Measurements from ENCODE around the gene MEIOB.
"Not testable (repeated sequence)": the region's sequence is repeated elsewhere in the genome, so short reads cannot be mapped to it uniquely, and the experiment has no call there.

Gene MEIOB

DNA sequence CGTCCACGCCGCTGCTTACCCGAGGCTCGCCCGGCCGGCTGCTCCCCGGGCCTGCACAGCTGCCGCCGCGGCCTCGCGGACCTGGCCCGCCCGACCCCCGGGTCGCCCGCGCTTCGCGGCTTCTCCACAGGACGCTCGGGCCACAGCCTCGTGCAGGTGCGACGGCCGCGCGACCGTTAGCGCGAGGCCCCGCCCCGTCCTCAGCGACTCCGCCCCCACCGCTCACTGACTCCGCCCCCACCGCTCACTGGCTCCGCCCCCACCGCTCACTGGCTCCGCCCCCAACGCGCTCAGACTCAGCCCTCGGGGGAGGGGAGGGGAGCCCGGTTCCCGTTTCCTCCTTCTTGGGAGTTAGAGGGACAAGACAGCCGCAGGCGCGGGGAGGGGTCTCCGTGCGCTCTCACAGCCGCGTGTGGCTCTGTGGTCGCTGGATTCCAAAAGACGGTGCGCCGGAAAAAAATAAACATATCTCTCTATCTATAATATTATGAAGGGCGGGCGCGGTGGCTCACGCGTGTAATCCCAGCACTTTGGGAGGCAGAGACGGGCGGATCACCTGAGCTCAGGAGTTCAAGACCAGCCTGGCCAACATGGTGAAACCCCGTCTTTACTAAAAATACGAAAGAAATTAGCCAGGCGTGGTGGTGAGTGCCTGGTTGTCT is at the start of gene MEIOB:
TSS of gene MEIOB (minus strand) at position 191 of the 662 bp plus-strand sequence. CDS start 3,989 bp downstream, outside the sequence.
- DNase-seq = peak; percentile 10

DNA sequence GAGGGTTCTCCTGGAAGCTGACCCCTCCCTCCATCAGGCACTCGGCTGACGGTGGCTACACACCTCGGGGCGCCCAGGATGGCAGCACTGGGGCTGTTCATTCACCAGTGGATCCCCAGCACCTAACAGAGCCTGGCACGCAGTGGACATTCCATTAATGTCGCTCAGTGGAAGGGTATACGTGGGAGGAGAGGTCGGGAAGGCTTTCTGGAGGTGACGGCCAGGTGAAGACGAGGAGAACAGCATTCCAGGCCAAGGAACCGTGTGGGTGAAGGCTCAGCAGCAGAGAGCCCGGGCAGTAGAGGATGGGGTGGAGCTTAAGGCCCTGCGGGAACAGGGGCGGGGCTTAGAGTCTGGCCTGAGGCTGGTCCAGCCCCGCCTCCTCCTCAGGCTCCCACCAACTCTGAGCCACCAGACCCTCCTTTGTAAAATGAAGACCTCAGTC is 48.8 kb upstream of the MEIOB start:
- DNase-seq = no peak

GRCh38 chr16:1920122-1920521 is 48.2 kb upstream of the MEIOB start:
- not testable (repeated sequence) for DNase-seq

- DNase-seq = no peak
Observed at GRCh38 chr16:1919327-1919998, 47.5 kb upstream of the MEIOB start.

DNA sequence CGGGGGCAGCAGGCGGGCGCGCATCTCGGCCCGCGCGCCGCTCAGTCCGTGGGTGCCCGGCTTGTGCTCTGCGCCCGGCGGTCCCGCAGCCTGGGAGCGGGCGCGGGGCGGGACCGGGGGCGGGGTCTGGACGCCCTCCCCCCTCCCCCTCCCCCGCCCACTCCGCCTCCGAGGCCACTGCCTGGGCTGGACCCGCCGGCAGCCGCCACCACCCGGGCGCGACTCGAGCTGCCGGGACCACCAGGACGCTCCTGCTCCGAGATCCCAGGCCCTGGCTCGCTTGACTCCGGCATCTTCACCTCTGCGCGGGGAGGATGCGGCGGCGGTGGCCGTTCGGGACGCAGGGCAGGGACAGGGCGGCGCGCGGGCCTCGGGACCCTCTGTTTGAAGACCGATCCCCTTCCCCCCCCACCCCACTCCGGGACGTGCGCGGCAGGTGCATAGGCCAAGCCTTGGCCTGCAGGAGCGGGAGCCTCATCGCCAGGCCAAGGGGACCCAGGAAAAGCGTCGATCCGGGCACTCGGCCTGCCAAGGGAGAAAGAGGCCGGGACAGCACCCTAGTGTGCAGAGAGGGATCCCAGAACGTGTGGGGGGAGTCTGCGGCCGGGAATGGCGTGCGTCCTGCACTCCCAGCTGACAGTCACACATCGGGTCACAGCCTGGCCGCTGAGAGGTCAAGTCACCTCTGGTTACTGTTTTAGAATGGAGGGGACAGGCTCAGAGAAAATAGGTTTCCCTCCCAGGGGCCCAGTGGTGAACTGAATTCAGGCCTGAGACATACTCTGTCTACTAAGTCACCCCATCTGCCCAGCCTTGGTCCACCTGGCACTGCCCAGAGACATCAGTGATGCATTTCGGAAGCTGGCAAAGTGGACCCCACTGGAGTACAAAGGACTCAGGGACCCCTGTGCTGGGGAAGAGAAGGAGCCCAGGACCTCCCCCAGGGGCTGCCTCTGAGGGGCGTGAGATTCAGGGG is 46.7 kb upstream of the MEIOB start, which contains the start of gene HS3ST6:
TSS of gene HS3ST6 (minus strand) at position 65 of the 976 bp plus-strand sequence. CDS start 92 bp downstream, outside the sequence.
- DNase-seq = no peak

DNA sequence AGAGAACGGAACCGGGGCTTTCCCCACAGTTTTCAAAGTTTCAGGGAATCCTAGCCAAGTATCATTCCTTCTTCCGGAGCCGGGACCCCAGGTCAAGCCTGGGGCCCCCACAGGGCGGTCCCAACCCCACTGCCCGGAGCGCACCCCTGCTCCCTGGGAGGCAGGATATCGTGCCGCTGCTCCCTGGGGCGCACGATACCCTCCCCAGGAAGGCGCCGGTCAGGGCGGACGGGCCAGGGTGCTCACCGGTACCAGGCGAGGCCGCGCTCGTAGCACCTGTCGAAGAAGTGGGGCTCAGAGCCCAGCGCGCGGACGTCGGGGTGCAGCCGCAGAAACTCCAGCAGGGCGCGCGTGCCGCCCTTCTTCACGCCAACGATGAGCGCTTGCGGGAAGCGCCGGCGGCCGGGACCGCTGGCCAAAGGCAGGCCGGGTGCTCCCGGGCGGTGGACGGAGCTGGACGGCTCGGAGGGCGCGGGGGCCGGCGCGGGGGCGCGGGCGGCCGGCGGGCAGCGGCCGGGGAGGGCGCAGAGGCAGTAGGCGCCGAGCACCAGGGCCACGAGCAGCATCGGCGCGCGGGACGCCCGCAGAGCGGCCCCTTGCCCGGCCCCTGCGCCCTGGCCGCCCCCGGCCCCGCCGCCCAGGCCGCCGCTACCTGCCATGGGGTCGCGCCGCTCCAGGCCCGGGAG is 45.8 kb upstream of the MEIOB start:
- no peak for DNase-seq

DNA sequence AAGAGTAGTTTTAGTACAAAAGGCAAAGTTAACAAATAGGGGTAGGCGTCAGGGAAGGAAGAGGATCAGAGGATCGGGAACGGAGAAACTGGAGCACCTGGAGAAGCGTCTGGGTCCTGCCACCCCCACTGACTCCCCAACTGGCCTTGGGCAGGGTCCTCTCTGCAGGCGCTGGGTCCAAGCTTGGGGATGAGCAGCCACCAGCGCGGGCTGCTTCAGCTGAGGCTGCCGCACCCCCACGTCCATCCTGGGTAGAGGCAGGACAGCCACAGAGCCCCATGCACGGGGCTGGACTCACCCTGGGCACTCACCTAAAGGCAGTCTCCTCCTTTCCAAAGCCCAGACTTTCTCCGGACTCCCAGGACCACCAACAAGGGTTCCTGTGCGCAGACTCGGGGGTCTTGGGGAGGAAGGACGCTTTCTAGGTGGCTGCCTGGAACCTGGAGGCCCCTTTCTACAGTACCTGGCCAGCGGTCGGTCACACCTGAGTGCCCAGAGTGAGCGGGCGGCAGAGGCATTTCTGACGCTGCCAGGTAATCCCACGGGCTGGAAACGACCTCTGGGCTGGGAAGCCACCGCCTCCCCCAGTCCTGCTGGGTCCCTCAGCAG is 45.2 kb upstream of the MEIOB start:
- DNase-seq = no peak

DNA sequence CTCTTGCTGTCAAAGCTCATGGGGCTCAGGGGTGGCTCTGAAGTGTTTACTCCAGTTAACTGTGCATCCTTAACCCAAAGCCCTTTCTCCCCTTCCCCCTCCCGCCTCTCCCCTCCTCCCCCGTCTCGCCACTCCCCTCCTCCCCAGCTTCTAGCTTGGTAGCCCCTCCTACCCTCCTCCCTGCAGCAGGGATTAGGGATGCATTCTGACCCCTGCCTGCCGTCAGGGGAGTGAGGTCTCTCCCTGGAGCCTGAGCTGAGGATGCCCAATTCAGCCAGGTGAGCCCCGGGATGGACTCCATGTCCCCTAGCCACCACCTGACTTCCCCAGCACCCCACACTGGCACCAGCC is 44.7 kb upstream of the MEIOB start:
- DNase-seq = no peak

DNA sequence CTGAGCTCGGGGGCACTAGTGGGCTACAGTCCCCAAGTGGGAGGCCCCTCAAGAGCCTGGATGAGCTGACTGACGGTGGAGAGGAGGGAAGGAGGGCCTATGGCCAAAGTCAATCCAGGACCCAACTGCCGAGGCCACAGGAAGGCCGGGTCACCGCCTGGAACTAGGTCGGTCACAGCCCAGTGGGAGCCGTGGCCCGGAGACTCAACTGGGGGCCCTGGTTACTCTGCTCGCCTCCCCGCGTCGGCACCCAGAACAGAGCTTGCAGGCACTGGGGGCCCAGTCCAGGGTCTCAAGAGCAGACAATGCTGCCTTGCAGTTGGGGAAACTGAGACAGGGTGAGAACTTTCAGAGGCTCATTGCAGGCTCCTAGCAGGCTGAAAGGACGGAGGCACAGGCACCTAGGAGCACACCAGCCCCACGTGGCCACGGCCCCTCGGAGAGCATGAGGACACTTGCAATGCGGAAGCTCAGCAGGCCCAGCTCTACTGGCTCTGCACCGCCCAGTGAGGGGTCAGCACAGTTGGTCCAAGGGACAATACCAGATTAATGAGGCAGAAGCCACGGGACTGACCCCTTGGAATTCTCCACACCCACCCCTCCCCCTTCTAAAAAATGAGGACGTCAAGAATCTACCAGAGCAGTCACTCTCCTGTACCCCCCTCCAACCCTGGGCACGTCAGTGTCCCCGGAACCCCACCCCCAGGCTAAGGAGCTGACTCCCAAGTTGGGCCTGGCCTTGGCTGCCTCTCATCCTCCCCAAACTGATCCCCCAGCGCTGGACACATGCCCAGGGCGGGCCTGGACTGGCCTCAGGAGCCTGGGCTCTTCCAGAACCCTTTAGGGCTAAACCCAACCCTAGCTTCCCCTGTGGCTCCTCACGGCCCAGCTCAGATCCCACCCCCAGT is 44.0 kb upstream of the MEIOB start:
- no peak for DNase-seq

- no peak for DNase-seq
Observed at GRCh38 chr16:1914988-1915387, 43.0 kb upstream of the MEIOB start.

DNA sequence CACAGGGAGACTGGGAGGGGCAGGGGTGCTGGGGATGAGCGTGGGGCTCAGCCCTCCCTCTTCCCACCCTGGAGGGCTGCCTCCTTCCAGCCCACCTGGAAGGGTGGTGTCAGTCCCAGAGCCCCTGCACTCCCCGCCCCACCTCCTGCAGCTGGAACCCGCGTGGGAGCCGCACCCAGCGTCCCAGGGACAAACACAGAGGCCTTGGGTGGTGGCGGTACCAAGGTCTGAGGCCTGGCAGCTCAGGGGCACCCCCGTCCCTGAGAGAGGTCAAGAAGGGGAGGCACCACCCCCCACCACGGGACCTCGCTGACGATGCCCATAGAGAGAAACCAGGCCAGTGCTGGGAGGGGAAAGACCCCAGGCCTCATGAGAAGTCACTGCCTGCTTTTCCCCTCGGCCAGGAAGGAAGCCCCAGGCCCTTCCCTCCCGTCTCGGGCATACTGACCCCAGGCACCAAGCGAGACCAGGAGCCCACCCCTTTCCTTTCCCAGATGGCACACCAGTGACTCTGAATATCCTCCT is 42.2 kb upstream of the MEIOB start:
- no peak for DNase-seq

DNA sequence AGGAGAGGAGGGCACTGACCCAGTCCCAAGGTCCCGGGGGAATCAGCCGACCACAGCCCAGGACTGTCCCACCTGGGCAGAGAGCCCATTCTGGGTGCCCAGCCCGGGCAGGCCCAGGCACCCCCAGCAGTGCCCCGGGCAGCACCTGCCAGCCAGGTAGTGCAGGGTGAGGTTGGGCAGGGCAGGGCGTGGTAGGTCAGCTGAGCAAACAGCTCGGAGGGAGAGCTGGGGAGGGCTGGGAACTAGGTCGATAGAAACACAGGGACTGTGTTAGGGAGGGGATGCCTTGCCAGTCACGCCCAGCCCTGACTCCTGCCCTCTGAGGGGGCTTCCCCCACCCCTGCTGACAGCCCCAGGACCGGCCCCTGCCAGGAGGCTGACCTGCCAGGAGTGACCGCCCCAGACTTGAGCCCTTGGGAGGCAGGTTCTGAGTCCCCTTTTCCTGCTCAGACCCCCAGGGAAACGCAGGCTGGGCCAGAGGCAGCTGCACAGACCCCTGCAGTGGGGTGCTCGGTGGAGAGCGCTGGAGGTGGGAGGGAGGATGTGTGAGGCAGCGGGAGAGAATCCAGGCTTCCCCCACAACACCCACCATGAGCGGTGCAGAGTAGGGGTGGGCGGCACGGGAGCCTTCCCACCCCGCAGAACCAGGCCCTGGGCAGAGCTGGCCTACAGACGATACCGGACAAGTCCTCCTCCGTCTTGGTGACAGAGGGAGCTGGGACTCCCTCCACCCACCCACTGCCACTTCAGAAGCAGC is 41.5 kb upstream of the MEIOB start:
- no peak for DNase-seq

- no peak for DNase-seq
Observed at GRCh38 chr16:1912215-1912543, 40.2 kb upstream of the MEIOB start.

DNA sequence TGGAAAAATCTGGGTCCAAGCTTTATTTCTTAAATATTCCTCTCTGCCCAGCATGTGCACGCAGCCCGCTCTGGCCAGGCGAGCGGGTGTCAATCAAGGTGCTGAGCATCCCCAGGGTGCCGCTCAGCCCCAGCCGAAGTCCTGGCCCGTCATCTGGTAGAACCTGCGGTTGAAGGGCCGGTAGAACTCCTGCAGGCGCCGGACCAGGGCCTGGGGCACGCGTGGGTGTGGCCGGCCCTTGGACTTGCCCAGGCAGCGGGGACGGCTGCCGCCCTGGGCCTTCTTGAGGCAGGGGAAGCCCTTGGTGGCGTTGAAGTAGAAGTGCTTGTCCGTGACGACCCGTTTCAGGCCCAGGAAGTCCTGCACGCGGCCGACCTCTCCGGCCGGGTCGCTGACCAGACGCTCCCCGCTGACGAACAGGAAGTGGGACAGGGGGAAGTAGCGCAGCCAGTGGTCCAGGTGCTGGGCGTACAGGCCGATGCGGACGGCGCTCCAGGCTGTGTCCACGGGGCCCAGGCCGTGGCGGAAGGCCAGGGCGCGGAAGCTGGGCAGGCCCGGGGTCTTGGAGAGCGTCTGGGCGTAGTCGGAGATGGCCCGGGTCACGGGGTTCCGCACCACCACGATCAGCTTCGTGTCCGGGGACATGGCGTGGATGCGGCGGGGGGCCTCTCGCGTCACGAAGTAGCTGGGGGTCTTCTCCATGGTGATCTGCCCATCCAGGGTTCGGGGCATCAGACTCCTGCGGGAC is 39.7 kb upstream of the MEIOB start:
- DNase-seq = no peak

GRCh38 chr16:1909561-1910231 is 37.7 kb upstream of the MEIOB start:
- DNase-seq = no peak

DNA sequence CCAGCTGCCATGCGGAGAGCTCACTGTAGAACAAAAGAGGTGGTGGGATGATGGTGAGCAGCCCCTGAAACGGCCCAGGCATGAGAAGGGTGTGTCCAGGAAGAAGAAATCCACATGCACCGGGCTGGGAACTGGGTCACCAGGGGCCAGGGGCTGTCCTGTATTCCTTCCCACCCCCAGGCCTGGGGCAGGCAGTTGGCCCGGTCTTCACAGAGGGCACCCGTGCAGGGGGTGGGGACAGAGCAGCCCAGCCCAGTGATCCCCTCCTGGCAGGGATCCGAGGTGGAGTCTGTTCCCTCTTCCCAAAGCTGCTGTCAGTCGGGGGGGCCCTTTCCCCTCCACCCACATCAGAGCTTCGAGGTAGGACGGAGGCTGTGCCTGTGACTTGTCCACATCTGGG is 37.0 kb upstream of the MEIOB start:
- no peak for DNase-seq

DNA sequence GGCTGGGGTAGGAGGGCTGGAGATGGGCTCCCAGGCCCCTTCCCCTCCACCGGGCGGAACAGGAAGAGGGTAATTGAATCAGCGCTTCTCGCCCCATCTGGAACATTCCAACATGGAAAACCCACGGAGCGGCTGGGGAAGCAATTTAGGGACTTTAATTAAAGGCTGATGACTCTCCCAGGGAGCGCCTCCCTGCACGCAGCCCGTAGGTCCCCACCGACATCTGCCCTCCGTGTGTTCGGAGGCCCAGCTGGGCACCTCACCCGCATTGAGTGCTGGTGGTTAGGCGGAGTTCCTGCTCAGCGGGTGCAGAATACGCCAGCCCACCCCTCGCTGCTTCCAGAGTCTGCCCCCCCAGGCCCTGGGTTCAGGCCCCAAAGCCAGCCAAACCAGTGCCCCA is 36.2 kb upstream of the MEIOB start:
- no peak for DNase-seq

DNA sequence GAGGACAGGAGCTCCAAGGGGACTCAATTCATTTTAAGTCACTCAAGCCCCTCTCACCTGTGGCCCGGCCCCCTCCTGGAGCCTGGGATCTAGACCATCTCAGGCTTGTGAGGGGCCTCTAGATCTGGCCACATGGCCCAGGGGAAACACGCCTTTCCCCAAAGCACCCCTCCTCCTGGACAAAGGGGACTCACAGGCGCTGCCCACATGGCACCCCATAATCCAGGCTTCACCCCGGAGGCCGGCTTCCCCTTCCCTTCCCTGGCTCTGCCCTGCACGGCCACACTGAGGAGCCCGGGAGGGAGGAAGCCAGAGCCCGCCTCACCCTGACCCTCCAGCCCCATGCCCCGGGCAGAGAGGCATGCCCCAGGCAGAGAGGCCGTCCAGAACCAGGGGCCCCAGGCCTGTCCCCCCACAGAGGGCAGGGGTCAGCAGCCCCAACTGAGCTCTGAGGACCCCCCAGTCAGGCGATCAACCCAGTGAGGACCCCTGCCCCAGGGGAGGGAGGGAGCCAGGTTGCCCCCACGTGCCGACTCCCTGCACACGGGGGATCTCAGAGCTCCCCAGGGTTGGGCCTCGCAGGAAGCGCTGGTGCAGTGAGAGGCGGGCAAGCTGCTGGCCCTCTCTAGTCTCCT is 35.4 kb upstream of the MEIOB start:
- DNase-seq = no peak

DNA sequence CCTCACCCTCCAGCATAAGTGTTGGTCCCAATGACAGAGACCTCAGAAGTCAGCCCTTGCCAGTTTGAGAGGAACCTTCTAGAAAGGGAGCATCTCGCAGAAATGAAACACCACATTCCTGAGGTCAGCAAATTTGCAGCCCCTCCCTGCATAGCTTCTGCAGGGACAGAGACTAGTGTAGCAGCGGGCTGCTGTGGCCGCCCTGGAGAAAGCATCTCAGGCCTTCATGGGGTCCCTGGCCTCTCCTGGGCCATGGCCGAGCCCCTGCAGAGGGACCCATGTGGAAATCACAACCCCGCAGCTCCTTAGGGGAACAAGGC is 34.8 kb upstream of the MEIOB start:
- DNase-seq = no peak

Measured in CD4-positive, alpha-beta T cell treated with Interleukin-17A for 1 hour (primary cell).